K562 (cell line): ENCODE measurements around the gene ECHDC3. TPM values are rescaled to one million over a fixed set of nuclear protein-coding genes. Genes with fewer than 3 reads are reported as not detected.

ENCODE experiments used
- ATAC-seq: fragments of 200-7000 bp; cut with Tn5 transposase; 3 replicates; pipeline ENCODE4 v1.9.1; 2020; ENCODE audit warnings: moderate library complexity
- BruUV-seq: library from RNA; stranded (reverse); fragments of 400-500 nt; replicated peaks from 2 replicates; lab custom pipeline; 2021; lab: Mats Ljungman, UMichigan
- CTCF ChIA-PET: fragments of 300-600 bp; formaldehyde crosslinking; extraction: SDS; loops from one replicate; lab custom pipeline; 2021; ENCODE audit warnings: low intra/inter-chr PET ratio; lab: Yijun Ruan, JAX
- POLR2A ChIA-PET: fragments of 300-600, 350-650 bp; sonication (Branson Sonifier 250); formaldehyde crosslinking; extraction: SDS; loops from one replicate; lab custom pipeline; 2021; ENCODE audit warnings: antibody characterized with exemption, inconsistent platforms; lab: Yijun Ruan, JAX
- DNase-seq, 4 experiments: peaks; one replicate each; pipeline versions ENCODE4 v3.0.0 to v3.0.0-alpha.2; 2011 to 2018; ENCODE audit warnings: low spot score in 3 of 4, mixed read lengths in 3 of 4; ENCODE audit errors: extremely low read depth in 1 of 4
- FAIRE-seq: peaks from 2 replicates; lab custom pipeline; 2011; peaks lifted over from hg19 to GRCh38; lab: Jason Lieb, UNC
- H2AFZ ChIP-seq: 2 replicates; pipeline ENCODE4 v1.6.0; 2011; ENCODE audit warnings: low read depth, low read length, control low read depth, inconsistent platforms
- H3K27ac ChIP-seq: fragments of 200-600 bp; 3 replicates; pipeline ENCODE4 v1.8.0; 2011; ENCODE audit warnings: low read depth, mild to moderate bottlenecking, control low read depth, inconsistent platforms, low read length, moderate library complexity, mixed read lengths; ENCODE audit errors: extremely low read depth
- H3K27me3 ChIP-seq, 2 experiments: fragments of 300-600 bp in 1 of 2; 2 replicates in 1 of 2; 3 replicates in 1 of 2; pipeline versions ENCODE4 v1.6.0 to v1.8.0; 2011; ENCODE audit warnings: inconsistent platforms in 2 of 2, low read length in 2 of 2, mild to moderate bottlenecking in 1 of 2, mixed read lengths in 1 of 2, moderate library complexity in 1 of 2; ENCODE audit not compliant: control insufficient read depth in 2 of 2, insufficient read depth in 2 of 2
- H3K36me3 ChIP-seq: fragments of 300-600 bp; 3 replicates; pipeline ENCODE4 v1.8.0; 2011; ENCODE audit warnings: mild to moderate bottlenecking, low read length, inconsistent platforms; ENCODE audit not compliant: control insufficient read depth, insufficient read depth
- H3K4me1 ChIP-seq, 2 experiments: fragments of 200-600 bp in 1 of 2; replicated peaks in 1 of 2; 2 replicates in 1 of 2; 3 replicates in 1 of 2; pipeline versions ENCODE4 v1.5.1 to v1.8.0; 2011; ENCODE audit warnings: inconsistent platforms in 2 of 2, low read length in 2 of 2, mild to moderate bottlenecking in 1 of 2, mixed read lengths in 1 of 2, moderate library complexity in 1 of 2; ENCODE audit not compliant: control insufficient read depth in 2 of 2, insufficient read depth in 2 of 2
- H3K4me2 ChIP-seq: 2 replicates; pipeline ENCODE4 v1.6.1; 2011; ENCODE audit warnings: low read length, control low read depth, inconsistent platforms, mixed read lengths; ENCODE audit not compliant: insufficient read depth
- H3K4me3 ChIP-seq: fragments of 200-600 bp; sonication (generic), shearing (Covaris generic); 2 replicates; pipeline ENCODE4 v1.5.1; 2016; ENCODE audit warnings: control low read depth, inconsistent platforms
- H3K79me2 ChIP-seq: fragments of 200-600 bp; 3 replicates; pipeline ENCODE4 v1.8.0; 2011; ENCODE audit warnings: low read length, inconsistent platforms; ENCODE audit not compliant: control insufficient read depth, insufficient read depth
- H3K9ac ChIP-seq, 2 experiments: 2 replicates each; pipeline versions ENCODE4 v1.6.0 to v1.6.1; 2011; ENCODE audit warnings: low read depth in 2 of 2, low read length in 2 of 2, control low read depth in 1 of 2, inconsistent platforms in 1 of 2, mild to moderate bottlenecking in 1 of 2, mixed read lengths in 1 of 2; ENCODE audit not compliant: insufficient read depth in 1 of 2
- H3K9me1 ChIP-seq: one replicate; pipeline ENCODE4 v1.6.0; 2011; ENCODE audit warnings: inconsistent platforms, mild to moderate bottlenecking, low read length, moderate library complexity; ENCODE audit not compliant: control insufficient read depth, insufficient read depth
- H3K9me3 ChIP-seq: replicated peaks from 2 replicates; pipeline ENCODE4 v1.5.1; 2011; ENCODE audit warnings: low read depth, low read length, inconsistent platforms; ENCODE audit not compliant: control insufficient read depth, insufficient read depth
- H4K20me1 ChIP-seq: replicated peaks from 2 replicates; pipeline ENCODE4 v1.6.1; 2011; ENCODE audit warnings: low read length, inconsistent platforms, mixed read lengths; ENCODE audit not compliant: control insufficient read depth, insufficient read depth
- CBX3 ChIP-seq, 2 experiments: IDR thresholded peaks; 1 replicate in 1 of 2; 2 replicates in 1 of 2; pipeline ENCODE4 v1.6.1; 2012; ENCODE audit warnings: inconsistent platforms in 2 of 2, low read length in 2 of 2, borderline replicate concordance in 1 of 2, control low read depth in 1 of 2
- CREBBP ChIP-seq: IDR thresholded peaks from one replicate; pipeline ENCODE4 v1.6.1; 2012; ENCODE audit warnings: low read depth, mild to moderate bottlenecking, control low read depth, inconsistent platforms, low read length
- HNRNPH1 ChIP-seq: fragments of 200-400 bp; formaldehyde crosslinking; optimal IDR thresholded peaks from 2 replicates; pipeline ENCODE3; 2017; ENCODE audit warnings: low read depth, mild to moderate bottlenecking, low read length, moderate library complexity
- MAFF ChIP-seq: IDR thresholded peaks from 2 replicates; pipeline ENCODE4 v1.6.1; 2012; ENCODE audit warnings: low read length, improper control_type of control experiment
- MCM2 ChIP-seq: fragments of 450-650 bp; IDR thresholded peaks from 2 replicates; pipeline ENCODE4 v1.6.1; 2017; ENCODE audit warnings: low read depth, mild to moderate bottlenecking
- MCM5 ChIP-seq: fragments of 450-650 bp; IDR thresholded peaks from 2 replicates; pipeline ENCODE4 v1.6.1; 2016; ENCODE audit warnings: low read depth
- NFATC3 ChIP-seq: fragments of 450-650 bp; IDR thresholded peaks from 2 replicates; pipeline ENCODE4 v1.6.1; 2017; ENCODE audit warnings: mild to moderate bottlenecking
- NFIX ChIP-seq: fragments of 250-450 bp; sonication (Bioruptor Pico); IDR thresholded peaks from 2 replicates; pipeline ENCODE4 v1.4.0; 2020; ENCODE audit warnings: low read depth, mild to moderate bottlenecking, moderate library complexity
- SMAD4 ChIP-seq: fragments of 250-450 bp; sonication (Bioruptor Pico); conservative IDR thresholded peaks from 2 replicates; pipeline ENCODE4 v1.8.0; 2021; ENCODE audit warnings: inconsistent platforms, mild to moderate bottlenecking, moderate library complexity
- TCFL5 ChIP-seq: fragments of 250-450 bp; sonication (Bioruptor Pico); conservative IDR thresholded peaks from 2 replicates; pipeline ENCODE4 v1.6.1; 2021; ENCODE audit warnings: mild to moderate bottlenecking, moderate library complexity, matching md5 sums
- XRCC5 ChIP-seq: fragments of 200-400 bp; formaldehyde crosslinking; IDR thresholded peaks from 2 replicates; pipeline ENCODE4 v1.6.1; 2017; ENCODE audit warnings: low read depth, mild to moderate bottlenecking, low read length
- ZNF699 ChIP-seq: fragments of 250-450 bp; sonication (Bioruptor Pico); IDR thresholded peaks from 2 replicates; pipeline ENCODE4 v1.8.0; 2021; ENCODE audit warnings: mild to moderate bottlenecking, moderate library complexity; ENCODE audit not compliant: insufficient replicate concordance
- WGBS: fragments of 100-300 bp; shearing (Covaris generic); methylation state at CpG from one replicate; pipeline ENCODE4 v1.1.6; 2016; ENCODE audit warnings: low coverage, mixed read lengths; ENCODE audit not compliant: insufficient coverage; ENCODE audit errors: missing lambda C conversion rate; 5-methylcytosine and 5-hydroxymethylcytosine counted together
- in situ Hi-C: fragments of 300-500 bp; cut with MboI; formaldehyde crosslinking; loops from 4 replicates; pipeline ENCODE4 v1.15.0; 2018; ENCODE audit warnings: inconsistent platforms, mixed read lengths
- intact Hi-C: fragments of 100-400 bp; cut with micrococcal nuclease; formaldehyde crosslinking; loops from 2 replicates; pipeline ENCODE4 v1.14.2; 2022
- polyA plus RNA-seq, 8 experiments: library from polyadenylated mRNA; depleted of rRNA in 4 of 8; stranded (reverse) in 5 of 8; unstranded in 3 of 8; fragments of >200 nt; fragmentation: Nextera tagmentation in 2 of 8; fragmentation: Illumina TruSeq in 1 of 8; extraction: Ambion mirVana in 2 of 8; extraction: Trizol in 1 of 8; gene quantifications; 2 replicates each; pipeline versions ENCODE4 v1.2.1 to v1.2.3, GENCODE V29; 2011 to 2014; ENCODE audit warnings: inconsistent platforms in 1 of 8, missing spikeins in 1 of 8
- total RNA-seq, 7 experiments: library from RNA; depleted of rRNA in 6 of 7; stranded (reverse); fragments of >200 nt in 6 of 7; fragmentation: Illumina TruSeq in 2 of 7; extraction: Trizol in 2 of 7; gene quantifications; 2 replicates each; pipeline versions ENCODE4 v1.2.1 to v1.2.3, GENCODE V29; 2011 to 2021; ENCODE audit warnings: low replicate concordance in 1 of 7
- TF ChIP-seq, protein P1 (sequence below): sonication (generic); formaldehyde crosslinking; IDR thresholded peaks from 2 replicates; pipeline ENCODE4 v1.8.1; 2023; ENCODE audit warnings: mild to moderate bottlenecking, missing genetic modification reagents
- TF ChIP-seq, protein P2 (sequence below): fragments of 450-650 bp; formaldehyde crosslinking; conservative IDR thresholded peaks from 2 replicates; pipeline ENCODE4 v1.4.0; 2022; ENCODE audit warnings: mild to moderate bottlenecking, missing genetic modification characterization
- TF ChIP-seq, protein P3 (sequence below), 2 experiments: fragments of 450-650 bp in 1 of 2; IDR thresholded peaks; 2 replicates each; pipeline ENCODE4 v1.6.1; 2011 to 2017; ENCODE audit warnings: low read depth in 2 of 2, antibody characterized with exemption in 1 of 2, borderline replicate concordance in 1 of 2, low read length in 1 of 2, mild to moderate bottlenecking in 1 of 2, mixed read lengths in 1 of 2; ENCODE audit not compliant: control insufficient read depth in 1 of 2

The ECHDC3 gene
- total and polyA plus RNA-seq, 9 of the 15 experiments (the other 6 are each of a cell fraction or from before 2014, with no cell fraction given): 0.53 to 21.9 (median 15.7) TPM

DNA sequence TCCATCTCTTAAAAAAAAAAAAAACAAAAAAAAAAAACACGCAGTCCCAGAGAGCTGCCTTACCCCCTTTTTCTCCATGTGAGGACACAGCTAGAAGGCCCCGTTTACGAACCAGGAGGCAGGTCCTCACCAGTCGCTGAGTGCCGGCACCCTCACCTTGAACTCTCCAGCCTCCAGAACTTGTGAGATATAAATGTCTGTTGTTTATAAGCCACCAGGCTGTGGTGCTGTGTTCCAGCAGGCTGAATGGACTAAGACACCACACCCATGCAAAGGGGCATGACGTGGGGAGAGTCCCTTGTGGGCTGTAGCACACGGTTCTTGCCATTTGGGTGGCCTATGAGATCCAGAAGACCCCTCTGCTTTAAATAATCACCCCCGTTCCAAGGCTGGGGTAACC is 17.2 kb downstream of the ECHDC3 start:
- H3K4me1 ChIP-seq: peaks cover 7 to 8% of the 10 kb centered on the region in 2 experiments; a peak in 4 of 5 replicates
- H3K79me2 ChIP-seq: no peaks in the 10 kb centered on the region
- H3K4me2 ChIP-seq: no peak overlapping the region
- H3K9me1 ChIP-seq: no peaks in the 10 kb centered on the region
- H2AFZ ChIP-seq: no peak overlapping the region
- ATAC-seq (no peak), DNase-seq (no peak), FAIRE-seq (no peak)
- H3K36me3 ChIP-seq: peaks cover 2% of the 10 kb centered on the region; the same call in 1 of the 3 replicates
- BruUV-seq: no TSS peak
- POLR2A ChIA-PET: no interaction called here
- no peak overlapping the region for H3K4me3 ChIP-seq
- in situ Hi-C loops: loop anchor here (5.0 to 25.0 kb wide), 3 partner anchors 242 to 847 kb away; no protein-coding TSS in a partner anchor
- no peaks in the 10 kb centered on the region for H3K27me3 ChIP-seq
- no peak overlapping the region for H3K27ac ChIP-seq
- CTCF ChIA-PET: interaction anchor here (2.8 kb wide), 1 partner anchor 243 kb away, joined by 47 read pairs; no protein-coding TSS in a partner anchor
- intact Hi-C loops: loop anchor here (5.0 kb wide), 1 partner anchor 327 kb away; no protein-coding TSS in a partner anchor
- H4K20me1 ChIP-seq: peaks cover 12% of the 10 kb centered on the region; the same call in 1 of the 2 replicates
- H3K9ac ChIP-seq: no peak overlapping the region
- WGBS: 71% methylated on average over 6 of the region's 8 CpGs
- H3K9me3 ChIP-seq: no peaks in the 10 kb centered on the region
- no peak for TF ChIP-seq HNRNPH1
- TF ChIP-seq, protein P1, sequence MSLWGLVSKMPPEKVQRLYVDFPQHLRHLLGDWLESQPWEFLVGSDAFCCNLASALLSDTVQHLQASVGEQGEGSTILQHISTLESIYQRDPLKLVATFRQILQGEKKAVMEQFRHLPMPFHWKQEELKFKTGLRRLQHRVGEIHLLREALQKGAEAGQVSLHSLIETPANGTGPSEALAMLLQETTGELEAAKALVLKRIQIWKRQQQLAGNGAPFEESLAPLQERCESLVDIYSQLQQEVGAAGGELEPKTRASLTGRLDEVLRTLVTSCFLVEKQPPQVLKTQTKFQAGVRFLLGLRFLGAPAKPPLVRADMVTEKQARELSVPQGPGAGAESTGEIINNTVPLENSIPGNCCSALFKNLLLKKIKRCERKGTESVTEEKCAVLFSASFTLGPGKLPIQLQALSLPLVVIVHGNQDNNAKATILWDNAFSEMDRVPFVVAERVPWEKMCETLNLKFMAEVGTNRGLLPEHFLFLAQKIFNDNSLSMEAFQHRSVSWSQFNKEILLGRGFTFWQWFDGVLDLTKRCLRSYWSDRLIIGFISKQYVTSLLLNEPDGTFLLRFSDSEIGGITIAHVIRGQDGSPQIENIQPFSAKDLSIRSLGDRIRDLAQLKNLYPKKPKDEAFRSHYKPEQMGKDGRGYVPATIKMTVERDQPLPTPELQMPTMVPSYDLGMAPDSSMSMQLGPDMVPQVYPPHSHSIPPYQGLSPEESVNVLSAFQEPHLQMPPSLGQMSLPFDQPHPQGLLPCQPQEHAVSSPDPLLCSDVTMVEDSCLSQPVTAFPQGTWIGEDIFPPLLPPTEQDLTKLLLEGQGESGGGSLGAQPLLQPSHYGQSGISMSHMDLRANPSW (CRISPR knock-in tag): no peak
- TF ChIP-seq, protein P2, sequence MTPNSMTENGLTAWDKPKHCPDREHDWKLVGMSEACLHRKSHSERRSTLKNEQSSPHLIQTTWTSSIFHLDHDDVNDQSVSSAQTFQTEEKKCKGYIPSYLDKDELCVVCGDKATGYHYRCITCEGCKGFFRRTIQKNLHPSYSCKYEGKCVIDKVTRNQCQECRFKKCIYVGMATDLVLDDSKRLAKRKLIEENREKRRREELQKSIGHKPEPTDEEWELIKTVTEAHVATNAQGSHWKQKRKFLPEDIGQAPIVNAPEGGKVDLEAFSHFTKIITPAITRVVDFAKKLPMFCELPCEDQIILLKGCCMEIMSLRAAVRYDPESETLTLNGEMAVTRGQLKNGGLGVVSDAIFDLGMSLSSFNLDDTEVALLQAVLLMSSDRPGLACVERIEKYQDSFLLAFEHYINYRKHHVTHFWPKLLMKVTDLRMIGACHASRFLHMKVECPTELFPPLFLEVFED (CRISPR knock-in tag): no peak
- no peak for TF ChIP-seq MCM5
- no peak for TF ChIP-seq TCFL5
- no peak for TF ChIP-seq CBX3 (IDR thresholded peaks at IDR 0.05; ENCODE audit: borderline replicate concordance in 1 of 2, low read length in 2 of 2)
- TF ChIP-seq ZNF699 (CRISPR knock-in tag): no peak
- TF ChIP-seq CREBBP: no peak
- no peak for TF ChIP-seq SMAD4 (CRISPR knock-in tag)
- no peak for TF ChIP-seq NFATC3
- TF ChIP-seq NFIX: no peak
- no peak for TF ChIP-seq XRCC5
- no peak for TF ChIP-seq MCM2
- TF ChIP-seq, protein P3, sequence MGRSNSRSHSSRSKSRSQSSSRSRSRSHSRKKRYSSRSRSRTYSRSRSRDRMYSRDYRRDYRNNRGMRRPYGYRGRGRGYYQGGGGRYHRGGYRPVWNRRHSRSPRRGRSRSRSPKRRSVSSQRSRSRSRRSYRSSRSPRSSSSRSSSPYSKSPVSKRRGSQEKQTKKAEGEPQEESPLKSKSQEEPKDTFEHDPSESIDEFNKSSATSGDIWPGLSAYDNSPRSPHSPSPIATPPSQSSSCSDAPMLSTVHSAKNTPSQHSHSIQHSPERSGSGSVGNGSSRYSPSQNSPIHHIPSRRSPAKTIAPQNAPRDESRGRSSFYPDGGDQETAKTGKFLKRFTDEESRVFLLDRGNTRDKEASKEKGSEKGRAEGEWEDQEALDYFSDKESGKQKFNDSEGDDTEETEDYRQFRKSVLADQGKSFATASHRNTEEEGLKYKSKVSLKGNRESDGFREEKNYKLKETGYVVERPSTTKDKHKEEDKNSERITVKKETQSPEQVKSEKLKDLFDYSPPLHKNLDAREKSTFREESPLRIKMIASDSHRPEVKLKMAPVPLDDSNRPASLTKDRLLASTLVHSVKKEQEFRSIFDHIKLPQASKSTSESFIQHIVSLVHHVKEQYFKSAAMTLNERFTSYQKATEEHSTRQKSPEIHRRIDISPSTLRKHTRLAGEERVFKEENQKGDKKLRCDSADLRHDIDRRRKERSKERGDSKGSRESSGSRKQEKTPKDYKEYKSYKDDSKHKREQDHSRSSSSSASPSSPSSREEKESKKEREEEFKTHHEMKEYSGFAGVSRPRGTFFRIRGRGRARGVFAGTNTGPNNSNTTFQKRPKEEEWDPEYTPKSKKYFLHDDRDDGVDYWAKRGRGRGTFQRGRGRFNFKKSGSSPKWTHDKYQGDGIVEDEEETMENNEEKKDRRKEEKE (IDR thresholded peaks at IDR 0.05; ENCODE audit: borderline replicate concordance in 1 of 2, control insufficient read depth in 1 of 2, low read depth in 2 of 2, low read length in 1 of 2): no peak
- no peak for TF ChIP-seq MAFF
